Sigmoid colon (tissue), 4 donors: Measurements from ENCODE around the gene KIF20B.

Experiments used
- EP300 ChIP-seq, 4 donors: sonication (generic); formaldehyde crosslinking; IDR thresholded peaks; one replicate each; pipeline ENCODE4 v1.6.1; 2017; ENCODE audit warnings: antibody characterized with exemption in 4 of 4
- POLR2A ChIP-seq, 2 donors: fragments of 450-650 bp; IDR thresholded peaks; one replicate each; pipeline ENCODE4 v1.6.1; 2016; ENCODE audit warnings: antibody characterized with exemption in 2 of 2, mild to moderate bottlenecking in 2 of 2, moderate library complexity in 2 of 2

GRCh38 chr10:89773081-89773480, 71.7 kb downstream of the KIF20B start:
- no peak for TF ChIP-seq POLR2A (IDR thresholded peaks at IDR 0.05)
- TF ChIP-seq EP300 (IDR thresholded peaks at IDR 0.05) = no peak
